BJ (cell line): ENCODE data around the gene RFK. TPM values are rescaled to one million over a fixed set of nuclear protein-coding genes. Genes with fewer than 3 reads are reported as not detected.

ENCODE experiments used
- CTCF ChIA-PET: fragments of 350-600 bp; formaldehyde crosslinking; extraction: SDS; loops from one replicate; lab custom pipeline; 2021; ENCODE audit warnings: antibody characterized with exemption, inconsistent platforms; lab: Yijun Ruan, JAX
- POLR2A ChIA-PET: fragments of 300-600 bp; sonication (Branson Sonifier 250); formaldehyde crosslinking; extraction: SDS; loops from one replicate; lab custom pipeline; 2021; ENCODE audit warnings: antibody characterized with exemption; lab: Charles Lee
- DNase-seq: peaks from one replicate; pipeline ENCODE4 v3.0.0-alpha.2; 2011; ENCODE audit warnings: low read depth
- H3K27me3 ChIP-seq: 2 replicates; pipeline ENCODE4 v1.6.0; 2011; ENCODE audit warnings: low read length; ENCODE audit not compliant: control insufficient read depth, insufficient read depth
- H3K36me3 ChIP-seq: 2 replicates; pipeline ENCODE4 v1.5.1; 2011; ENCODE audit warnings: low read length; ENCODE audit not compliant: control insufficient read depth, insufficient read depth
- H3K4me3 ChIP-seq: 2 replicates; pipeline ENCODE4 v1.5.1; 2011; ENCODE audit warnings: low read depth, mild to moderate bottlenecking, control low read depth, low read length
- polyA plus RNA-seq: library from polyadenylated mRNA; depleted of rRNA; stranded (reverse); fragments of >200 nt; gene quantifications from 2 replicates; pipeline ENCODE4 v1.2.3, GENCODE V29; 2011
- TF ChIP-seq, protein P1 (sequence below): IDR thresholded peaks from 2 replicates; pipeline ENCODE4 v1.5.1; 2011; ENCODE audit warnings: low read depth, mild to moderate bottlenecking, control low read depth, inconsistent platforms, low read length, moderate library complexity; ENCODE audit not compliant: insufficient read depth

RFK gene
- polyA plus RNA-seq, 1 experiment, result 7.5 TPM

DNA sequence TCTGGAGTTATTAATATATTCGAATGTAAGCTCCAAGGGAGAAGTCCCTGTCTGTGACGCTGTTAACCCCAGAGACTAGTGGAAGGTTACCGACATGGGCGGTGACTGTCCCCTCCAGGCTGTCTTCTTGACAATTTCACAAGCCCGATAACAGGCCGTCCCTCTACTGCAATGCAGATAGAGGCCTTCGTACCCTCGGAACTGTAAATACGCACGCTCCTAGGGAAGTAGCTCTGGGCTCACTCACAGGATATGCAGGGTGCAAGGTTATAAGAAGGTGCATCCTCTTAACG is 680 bp upstream of the RFK start:
- H3K27me3 ChIP-seq, result no peaks in the 10 kb centered on the region
- ChIA-PET POLR2A (no interaction called here), CTCF (interaction anchor here (0.7 to 2.8 kb wide), 10 partner anchors 8 to 307 kb away, joined by 3 to 13 read pairs (median 4); no protein-coding TSS in a partner anchor)
- no peak for DNase-seq
- H3K4me3 ChIP-seq, result peak overlapping the region; percentile 98
- TF ChIP-seq, protein P1, sequence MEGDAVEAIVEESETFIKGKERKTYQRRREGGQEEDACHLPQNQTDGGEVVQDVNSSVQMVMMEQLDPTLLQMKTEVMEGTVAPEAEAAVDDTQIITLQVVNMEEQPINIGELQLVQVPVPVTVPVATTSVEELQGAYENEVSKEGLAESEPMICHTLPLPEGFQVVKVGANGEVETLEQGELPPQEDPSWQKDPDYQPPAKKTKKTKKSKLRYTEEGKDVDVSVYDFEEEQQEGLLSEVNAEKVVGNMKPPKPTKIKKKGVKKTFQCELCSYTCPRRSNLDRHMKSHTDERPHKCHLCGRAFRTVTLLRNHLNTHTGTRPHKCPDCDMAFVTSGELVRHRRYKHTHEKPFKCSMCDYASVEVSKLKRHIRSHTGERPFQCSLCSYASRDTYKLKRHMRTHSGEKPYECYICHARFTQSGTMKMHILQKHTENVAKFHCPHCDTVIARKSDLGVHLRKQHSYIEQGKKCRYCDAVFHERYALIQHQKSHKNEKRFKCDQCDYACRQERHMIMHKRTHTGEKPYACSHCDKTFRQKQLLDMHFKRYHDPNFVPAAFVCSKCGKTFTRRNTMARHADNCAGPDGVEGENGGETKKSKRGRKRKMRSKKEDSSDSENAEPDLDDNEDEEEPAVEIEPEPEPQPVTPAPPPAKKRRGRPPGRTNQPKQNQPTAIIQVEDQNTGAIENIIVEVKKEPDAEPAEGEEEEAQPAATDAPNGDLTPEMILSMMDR, result no peak
- H3K36me3 ChIP-seq, result no peaks in the 10 kb centered on the region

DNA sequence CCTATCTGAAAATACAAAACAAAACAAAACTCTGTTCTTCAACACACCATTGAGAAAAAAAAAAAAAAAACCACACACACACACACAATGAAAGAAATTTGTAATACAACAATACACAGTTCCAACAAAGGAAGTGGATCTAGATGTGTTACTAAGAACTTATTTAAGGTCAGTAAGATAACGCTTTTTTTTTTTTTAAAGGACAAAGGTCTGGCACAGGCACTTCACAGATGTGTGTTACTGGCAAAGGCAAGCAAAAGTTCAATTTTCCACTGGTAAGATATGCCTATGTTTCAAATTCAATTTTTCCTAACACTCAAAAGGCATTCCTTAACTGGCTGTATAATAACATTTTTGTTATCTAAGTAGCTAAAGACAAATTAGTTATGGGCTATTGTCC is 3.6 kb downstream of the RFK start:
- no peak overlapping the region for H3K4me3 ChIP-seq
- ChIA-PET CTCF (no interaction called here), POLR2A (no interaction called here)
- no peaks in the 10 kb centered on the region; the same call in 1 of the 2 replicates for H3K36me3 ChIP-seq
- no peaks in the 10 kb centered on the region for H3K27me3 ChIP-seq
- TF ChIP-seq, protein P1, result no peak
- DNase-seq, result no peak

DNA sequence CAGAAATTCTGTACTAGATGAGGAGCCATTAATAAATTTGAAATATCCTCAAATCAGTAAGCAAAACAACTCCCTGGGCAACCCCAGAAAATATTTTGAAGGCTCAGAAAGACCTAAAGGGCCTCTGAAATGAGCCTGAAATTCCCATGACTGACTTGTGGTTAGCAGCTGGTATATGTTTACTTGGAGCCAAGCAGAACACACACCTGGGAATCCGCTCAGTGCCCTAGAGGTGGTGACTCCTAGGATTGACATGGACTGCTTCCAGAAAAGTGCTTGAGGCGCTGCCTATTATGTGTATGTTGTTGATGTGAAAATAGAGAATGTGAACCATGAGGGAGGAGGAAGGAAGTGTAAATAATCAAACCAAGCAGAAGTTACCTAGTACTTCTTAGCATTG is 14.7 kb downstream of the RFK start:
- H3K36me3 ChIP-seq, result no peaks in the 10 kb centered on the region
- CTCF ChIA-PET, result interaction anchor here (1.1 to 1.9 kb wide), 2 partner anchors 13 to 14 kb away, joined by 3 to 5 read pairs; partner anchors contain the start of gene RFK
- POLR2A ChIA-PET, result no interaction called here
- no peak for DNase-seq
- TF ChIP-seq, protein P1, result no peak
- no peaks in the 10 kb centered on the region for H3K27me3 ChIP-seq
- H3K4me3 ChIP-seq, result no peak overlapping the region

DNA sequence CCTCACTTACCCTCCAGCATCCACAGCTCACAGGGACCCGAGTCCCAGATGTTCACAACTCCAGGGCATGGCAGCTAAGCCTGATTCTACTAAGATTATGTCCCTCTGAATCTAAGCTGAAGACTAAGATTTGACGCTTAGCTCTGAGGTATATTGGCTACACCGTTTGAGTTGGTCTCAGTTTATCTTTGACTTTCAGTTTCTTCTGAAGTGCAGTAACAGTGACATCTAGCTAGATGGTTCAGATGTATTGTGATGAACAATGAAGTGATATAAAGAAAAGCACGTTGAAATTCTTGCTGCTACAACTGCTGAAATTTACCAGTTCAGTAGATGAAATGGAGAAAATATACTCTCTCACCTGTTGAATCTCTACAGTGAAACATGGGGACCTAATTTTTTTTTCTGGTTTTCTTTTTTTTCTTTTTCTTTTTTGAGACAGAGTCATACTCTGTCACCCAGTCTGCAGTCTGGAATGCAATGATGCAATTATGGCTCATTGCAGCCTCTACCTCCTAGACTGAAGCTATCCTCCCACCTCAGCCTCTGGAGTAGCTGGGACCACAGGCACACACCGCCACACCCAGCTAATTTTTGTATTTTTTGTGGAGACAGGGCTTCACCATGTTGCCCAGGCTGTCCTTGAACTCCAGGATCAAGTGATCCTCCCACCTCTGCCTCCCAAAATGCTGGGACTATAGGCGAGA is 15.7 kb downstream of the RFK start:
- H3K4me3 ChIP-seq, result no peak overlapping the region
- TF ChIP-seq, protein P1, result no peak
- no peak for DNase-seq
- ChIA-PET POLR2A (no interaction called here), CTCF (interaction anchor here (1.2 to 1.9 kb wide), 3 partner anchors 14 to 225 kb away, joined by 3 to 5 read pairs (median 4); no protein-coding TSS in a partner anchor)
- H3K27me3 ChIP-seq, result no peaks in the 10 kb centered on the region
- no peaks in the 10 kb centered on the region for H3K36me3 ChIP-seq

DNA sequence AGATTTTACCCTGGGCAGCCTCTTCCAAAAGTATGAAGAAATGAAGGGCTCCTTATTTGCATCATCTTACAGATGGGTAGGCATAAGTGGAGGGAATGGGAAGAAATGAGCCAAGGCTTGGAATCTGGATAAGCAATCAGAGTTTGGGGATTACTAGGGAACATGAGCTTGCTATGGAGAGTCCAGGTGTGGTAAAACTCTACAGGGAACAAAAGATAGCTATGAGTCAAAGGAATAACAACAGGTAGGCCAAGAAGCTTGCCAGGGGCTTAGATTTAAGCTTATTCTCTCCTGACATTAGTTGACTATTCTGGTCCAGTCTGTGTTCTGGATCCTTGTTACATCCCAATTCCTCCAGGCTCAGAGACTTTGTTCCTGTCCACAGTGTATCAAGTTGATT is 16.4 kb downstream of the RFK start:
- CTCF ChIA-PET, result interaction anchor here (1.2 to 1.9 kb wide), 3 partner anchors 14 to 224 kb away, joined by 3 to 5 read pairs (median 4); no protein-coding TSS in a partner anchor
- TF ChIP-seq, protein P1, result no peak
- no peaks in the 10 kb centered on the region for H3K27me3 ChIP-seq
- POLR2A ChIA-PET, result no interaction called here
- no peak overlapping the region for H3K4me3 ChIP-seq
- H3K36me3 ChIP-seq, result no peaks in the 10 kb centered on the region
- DNase-seq, result no peak
